ENCODE results near the gene NIPAL3.

DNA sequence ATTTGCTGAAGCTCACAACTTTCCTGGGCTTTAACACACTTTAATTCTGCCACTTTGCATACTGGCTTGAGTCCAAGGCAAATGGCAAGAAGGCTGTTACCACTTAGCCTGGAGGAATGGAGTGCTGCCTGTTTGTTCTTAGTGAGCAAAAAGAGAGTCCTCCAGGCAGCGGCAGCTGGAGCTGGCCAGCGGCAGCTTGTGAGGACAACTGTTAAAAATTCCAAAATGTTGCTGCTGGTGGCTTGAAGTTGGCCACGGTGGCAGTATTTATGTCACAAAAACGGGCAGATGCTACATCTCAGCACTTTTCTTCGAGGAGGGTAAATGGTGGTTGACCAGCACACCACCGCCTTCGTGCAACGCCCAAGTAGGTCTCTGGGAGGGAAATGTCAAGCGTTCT, 29.4 kb upstream of the NIPAL3 start:
- TF ChIP-seq CTCF (IDR thresholded peaks at IDR 0.05): no peak
- no peak for TF ChIP-seq POLR2A (IDR thresholded peaks at IDR 0.05)
